Right lobe of liver (tissue), 4 donors: ENCODE data around the gene GPC6.

Experiments
- POLR2A ChIP-seq: fragments of 450-650 bp; IDR thresholded peaks from one replicate; pipeline ENCODE4 v1.6.1; 2017; ENCODE audit warnings: antibody characterized with exemption, mild to moderate bottlenecking
- TF ChIP-seq, protein P1 (sequence below), 4 donors: fragments of 200-600 bp in 3 of 4; fragments of 450-650 bp in 1 of 4; IDR thresholded peaks; one replicate each; pipeline versions ENCODE4 v1.5.1 to v1.8.0; 2016 to 2022; ENCODE audit warnings: antibody characterized with exemption in 4 of 4, mild to moderate bottlenecking in 2 of 4
- donor health status: DM: no; HTN: no; CAD: no.
- donor health status: DM: no; HTN: no; CAD: no.
- donor health status: DM: no; HTN: yes; CAD: no.

DNA sequence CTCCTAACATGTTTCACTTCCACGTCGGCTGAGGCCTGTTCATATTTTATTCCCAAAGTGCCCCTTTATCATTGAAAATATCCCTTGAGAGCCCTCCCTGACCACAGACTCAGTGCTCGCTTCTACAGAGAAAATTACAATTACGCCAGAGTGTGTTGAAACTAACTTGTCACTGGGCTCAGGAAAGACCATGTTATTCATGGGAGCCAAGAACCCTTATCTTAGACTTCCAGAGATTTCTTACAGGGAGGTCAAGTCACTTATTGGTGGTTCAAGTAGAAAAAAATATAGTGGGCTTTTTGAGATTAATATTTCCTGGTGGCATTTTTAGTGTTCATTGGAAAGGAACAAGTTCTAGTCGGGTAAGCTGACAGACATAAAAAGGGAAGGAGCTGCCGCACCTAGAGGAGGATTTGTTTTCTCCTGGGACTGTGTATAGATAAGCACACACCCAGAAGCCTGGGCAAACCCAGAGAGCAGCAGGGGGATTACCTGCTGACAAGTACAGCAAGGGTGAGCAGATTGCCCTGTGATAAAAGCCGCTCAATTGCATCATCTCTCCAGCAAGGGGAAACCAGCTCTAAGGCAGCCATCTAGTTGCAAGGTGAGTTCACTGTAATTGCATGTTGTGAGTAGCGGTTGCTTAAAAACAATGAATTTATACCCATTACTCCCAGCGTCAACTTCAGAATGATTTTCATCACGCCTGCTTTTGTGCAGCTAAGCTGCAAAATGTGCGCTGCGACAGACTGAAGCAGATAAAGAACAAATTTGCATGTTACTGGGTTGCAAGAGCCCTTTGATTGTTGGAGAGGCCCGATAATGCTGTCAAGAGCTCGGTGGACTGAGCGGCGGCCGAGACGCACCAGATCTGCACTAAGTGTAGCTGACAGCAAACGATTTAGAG is 1206.7 kb downstream of the GPC6 start:
- no peak for TF ChIP-seq POLR2A
- TF ChIP-seq, protein P1, sequence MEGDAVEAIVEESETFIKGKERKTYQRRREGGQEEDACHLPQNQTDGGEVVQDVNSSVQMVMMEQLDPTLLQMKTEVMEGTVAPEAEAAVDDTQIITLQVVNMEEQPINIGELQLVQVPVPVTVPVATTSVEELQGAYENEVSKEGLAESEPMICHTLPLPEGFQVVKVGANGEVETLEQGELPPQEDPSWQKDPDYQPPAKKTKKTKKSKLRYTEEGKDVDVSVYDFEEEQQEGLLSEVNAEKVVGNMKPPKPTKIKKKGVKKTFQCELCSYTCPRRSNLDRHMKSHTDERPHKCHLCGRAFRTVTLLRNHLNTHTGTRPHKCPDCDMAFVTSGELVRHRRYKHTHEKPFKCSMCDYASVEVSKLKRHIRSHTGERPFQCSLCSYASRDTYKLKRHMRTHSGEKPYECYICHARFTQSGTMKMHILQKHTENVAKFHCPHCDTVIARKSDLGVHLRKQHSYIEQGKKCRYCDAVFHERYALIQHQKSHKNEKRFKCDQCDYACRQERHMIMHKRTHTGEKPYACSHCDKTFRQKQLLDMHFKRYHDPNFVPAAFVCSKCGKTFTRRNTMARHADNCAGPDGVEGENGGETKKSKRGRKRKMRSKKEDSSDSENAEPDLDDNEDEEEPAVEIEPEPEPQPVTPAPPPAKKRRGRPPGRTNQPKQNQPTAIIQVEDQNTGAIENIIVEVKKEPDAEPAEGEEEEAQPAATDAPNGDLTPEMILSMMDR (IDR thresholded peaks at IDR 0.05): no peak
